ENCODE results near the gene TBRG1. TPM values are rescaled to one million over a fixed set of nuclear protein-coding genes. Genes with fewer than 3 reads are reported as not detected.

TBRG1 gene
- total RNA-seq, 4 donors from 2014 or later, result 34.5 to 40.5 (median 37.6) TPM

DNA sequence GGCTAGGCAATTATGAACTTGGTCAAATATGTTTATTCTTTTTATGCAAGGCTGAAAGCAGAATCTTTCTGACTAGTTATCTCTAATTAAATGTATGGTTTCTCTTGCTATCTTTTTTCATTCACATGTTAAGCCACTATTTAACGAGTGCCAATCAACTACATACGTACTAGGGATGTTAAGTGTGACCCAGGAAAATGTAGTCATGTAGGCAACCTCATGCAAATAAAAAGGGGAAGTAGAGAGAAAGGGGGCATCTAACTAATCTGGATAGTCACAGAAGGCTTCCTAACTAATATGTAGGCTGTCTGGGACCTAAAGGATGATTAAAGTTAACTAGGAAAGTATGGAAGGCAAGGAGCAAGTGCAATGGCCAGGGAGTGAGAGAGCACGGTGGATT, 23.5 kb downstream of the TBRG1 start:
- TF ChIP-seq, protein P1, sequence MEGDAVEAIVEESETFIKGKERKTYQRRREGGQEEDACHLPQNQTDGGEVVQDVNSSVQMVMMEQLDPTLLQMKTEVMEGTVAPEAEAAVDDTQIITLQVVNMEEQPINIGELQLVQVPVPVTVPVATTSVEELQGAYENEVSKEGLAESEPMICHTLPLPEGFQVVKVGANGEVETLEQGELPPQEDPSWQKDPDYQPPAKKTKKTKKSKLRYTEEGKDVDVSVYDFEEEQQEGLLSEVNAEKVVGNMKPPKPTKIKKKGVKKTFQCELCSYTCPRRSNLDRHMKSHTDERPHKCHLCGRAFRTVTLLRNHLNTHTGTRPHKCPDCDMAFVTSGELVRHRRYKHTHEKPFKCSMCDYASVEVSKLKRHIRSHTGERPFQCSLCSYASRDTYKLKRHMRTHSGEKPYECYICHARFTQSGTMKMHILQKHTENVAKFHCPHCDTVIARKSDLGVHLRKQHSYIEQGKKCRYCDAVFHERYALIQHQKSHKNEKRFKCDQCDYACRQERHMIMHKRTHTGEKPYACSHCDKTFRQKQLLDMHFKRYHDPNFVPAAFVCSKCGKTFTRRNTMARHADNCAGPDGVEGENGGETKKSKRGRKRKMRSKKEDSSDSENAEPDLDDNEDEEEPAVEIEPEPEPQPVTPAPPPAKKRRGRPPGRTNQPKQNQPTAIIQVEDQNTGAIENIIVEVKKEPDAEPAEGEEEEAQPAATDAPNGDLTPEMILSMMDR (IDR thresholded peaks at IDR 0.05; ENCODE audit: low read depth), result no peak

DNA sequence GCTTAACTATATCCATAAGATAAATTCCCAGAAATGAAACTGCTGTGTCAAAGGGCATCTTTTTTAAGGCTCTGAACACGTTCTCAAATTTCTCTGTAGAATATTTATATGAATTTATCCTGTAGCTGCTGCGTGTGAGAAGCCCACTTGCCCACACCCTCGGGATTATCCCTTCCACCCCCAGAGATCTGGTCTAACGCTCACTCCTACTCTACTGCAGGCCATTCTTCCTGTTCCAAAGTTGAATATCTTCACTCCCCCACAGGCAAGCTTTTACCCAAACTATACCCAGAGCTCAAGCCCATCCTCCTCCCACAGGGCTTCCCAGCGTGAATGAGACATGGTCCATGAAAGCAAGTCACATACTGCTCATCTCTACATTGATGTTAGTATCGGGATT, 25.9 kb downstream of the TBRG1 start:
- TF ChIP-seq, protein P1 (IDR thresholded peaks at IDR 0.05; ENCODE audit: low read depth), result no peak

DNA sequence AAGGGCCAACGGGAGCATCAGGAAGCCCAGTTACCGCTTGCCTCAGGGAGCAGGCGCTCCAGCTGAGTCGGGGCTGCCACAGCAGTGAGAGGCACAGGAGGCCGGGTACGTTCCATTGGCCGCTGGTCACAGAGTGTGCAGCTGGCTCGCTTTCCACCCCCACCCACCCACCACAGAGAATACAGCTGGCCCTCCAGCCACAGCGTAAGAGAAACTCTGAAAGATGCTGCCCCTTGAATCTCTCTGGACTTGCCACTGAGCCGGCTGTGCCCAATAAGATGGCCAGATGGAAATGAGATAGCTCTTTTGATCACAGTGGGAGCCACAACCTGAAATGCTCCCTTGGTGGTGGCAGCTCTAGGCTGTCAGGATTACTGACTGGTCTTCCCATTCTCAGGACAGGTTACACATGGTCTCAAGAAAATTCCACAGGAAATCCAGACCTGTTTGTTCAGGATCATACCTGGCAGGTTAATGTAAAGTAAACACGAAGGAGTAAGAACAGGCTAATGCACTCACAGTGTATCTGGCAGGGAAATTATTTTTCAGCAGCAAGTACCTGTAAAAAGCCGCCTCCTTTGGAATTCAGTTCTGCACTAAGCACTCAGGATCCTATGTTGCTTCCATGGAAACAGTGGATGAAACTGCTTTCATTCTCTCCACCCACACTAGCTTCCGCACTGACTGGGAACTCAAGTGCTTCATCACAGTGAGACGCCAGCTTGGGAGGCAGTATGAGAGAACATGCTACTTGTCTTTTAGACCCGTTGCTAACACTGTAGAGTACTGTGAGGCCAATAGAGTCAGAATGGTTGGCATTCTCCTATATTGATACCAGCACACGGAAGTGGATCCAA, 34.3 kb downstream of the TBRG1 start:
- TF ChIP-seq, protein P1 (IDR thresholded peaks at IDR 0.05; ENCODE audit: low read depth), result no peak

DNA sequence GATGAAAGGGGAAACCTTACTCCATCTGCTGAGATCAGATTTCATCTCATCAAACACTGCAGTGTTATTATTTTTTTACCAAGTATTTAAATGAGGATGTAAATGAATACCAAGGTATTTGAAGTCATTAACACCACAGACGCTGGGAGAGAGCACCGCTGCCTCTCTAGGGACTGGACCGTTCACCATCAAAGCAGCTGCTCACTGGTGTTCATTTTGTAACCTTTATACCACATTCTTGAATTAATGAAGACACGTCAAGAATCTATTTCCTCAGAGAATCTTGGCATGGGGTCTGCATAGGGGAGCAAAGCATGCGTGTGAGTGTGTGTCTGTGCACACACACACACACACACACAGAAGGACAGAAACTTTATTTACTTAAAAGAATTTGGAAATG, 35.2 kb downstream of the TBRG1 start:
- TF ChIP-seq, protein P1 (IDR thresholded peaks at IDR 0.05; ENCODE audit: low read depth), result no peak

DNA sequence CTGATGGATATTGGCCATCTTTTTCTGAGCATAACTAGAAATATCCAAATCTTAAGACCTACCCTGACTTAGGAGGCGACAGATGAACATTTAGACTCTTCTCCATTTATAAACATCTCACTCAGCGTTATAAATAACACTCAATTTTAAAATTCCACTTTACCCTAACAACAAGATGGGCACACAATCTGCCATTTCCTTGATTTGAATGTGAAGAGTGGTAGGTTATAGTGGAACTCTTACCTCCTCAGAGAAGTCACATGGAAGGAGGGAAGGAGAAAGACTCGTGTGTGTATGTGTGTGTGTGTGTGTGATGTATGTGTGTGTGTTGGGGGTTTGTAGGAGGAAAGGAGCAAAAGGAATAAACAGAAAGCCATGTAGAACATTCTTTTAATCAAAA, 35.8 kb downstream of the TBRG1 start:
- TF ChIP-seq, protein P1 (IDR thresholded peaks at IDR 0.05; ENCODE audit: low read depth), result no peak

DNA sequence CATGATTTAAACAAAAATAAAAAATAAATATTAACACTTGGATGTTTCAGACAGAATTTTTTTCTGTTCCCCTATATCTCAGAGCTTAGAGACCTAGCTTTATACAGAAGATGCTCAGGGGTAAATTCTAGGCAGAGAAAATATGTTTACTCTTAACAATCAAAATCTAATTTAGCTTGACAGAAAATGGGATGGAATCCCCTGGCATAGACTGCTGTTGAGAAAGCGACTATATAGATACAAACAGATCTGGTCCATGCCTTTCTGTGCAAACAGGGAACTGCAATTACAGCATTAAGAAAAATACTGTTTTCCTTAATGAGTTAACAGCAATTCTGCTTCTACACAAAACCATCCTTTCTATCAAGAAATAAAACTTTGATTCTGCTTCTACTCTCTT, 36.3 kb downstream of the TBRG1 start:
- TF ChIP-seq, protein P1 (IDR thresholded peaks at IDR 0.05; ENCODE audit: low read depth), result no peak

DNA sequence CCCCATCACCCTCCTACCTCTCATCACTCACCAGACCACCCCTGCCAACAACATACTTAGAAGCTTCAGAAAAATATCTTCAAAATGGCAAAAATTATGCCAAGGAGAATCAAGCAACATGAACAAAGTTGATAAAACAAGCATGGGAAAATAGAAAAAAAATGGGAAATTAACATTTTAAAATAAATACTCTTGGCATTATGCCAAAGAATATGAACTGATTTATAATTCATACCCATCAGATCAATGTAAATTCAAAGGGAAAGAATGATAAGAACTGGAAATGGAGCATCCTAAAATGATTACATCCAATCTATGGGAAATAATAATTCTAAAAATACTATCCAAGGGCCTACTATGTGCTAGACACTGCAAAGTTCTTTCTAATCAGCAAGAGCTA, 38.9 kb downstream of the TBRG1 start:
- TF ChIP-seq, protein P1 (IDR thresholded peaks at IDR 0.05; ENCODE audit: low read depth), result no peak

Measured in subcutaneous adipose tissue (tissue), 4 donors.